GM23248 (cell line): Measurements from ENCODE around the gene JAK3. TPM values are rescaled to one million over a fixed set of nuclear protein-coding genes. Genes with fewer than 3 reads are reported as not detected.

Source experiments
- DNase-seq: peaks from one replicate; pipeline ENCODE4 v3.0.0-alpha.2; 2015
- H2AFZ ChIP-seq: fragments of 200-600 bp; sonication (generic); 2 replicates; pipeline ENCODE4 v1.6.1; 2016; ENCODE audit warnings: antibody characterized with exemption
- H3F3A ChIP-seq: fragments of 200-600 bp; sonication (generic); 2 replicates; pipeline ENCODE4 v1.6.1; 2016; ENCODE audit warnings: mild to moderate bottlenecking, antibody characterized with exemption, mixed run types; ENCODE audit not compliant: insufficient read depth
- H3K27ac ChIP-seq: fragments of 200-600 bp; sonication (generic); 2 replicates; pipeline ENCODE4 v1.5.1; 2016; ENCODE audit warnings: mild to moderate bottlenecking
- H3K27me3 ChIP-seq: fragments of 200-600 bp; sonication (generic); replicated peaks from 2 replicates; pipeline ENCODE4 v1.6.1; 2016; ENCODE audit warnings: mild to moderate bottlenecking; ENCODE audit not compliant: insufficient read depth
- H3K36me3 ChIP-seq: fragments of 200-600 bp; sonication (generic); 2 replicates; pipeline ENCODE4 v1.6.1; 2016; ENCODE audit warnings: low read depth, mild to moderate bottlenecking
- H3K4me1 ChIP-seq: fragments of 200-600 bp; sonication (generic); 2 replicates; pipeline ENCODE4 v1.6.1; 2016; ENCODE audit warnings: mild to moderate bottlenecking; ENCODE audit not compliant: insufficient read depth
- H3K4me2 ChIP-seq: fragments of 200-600 bp; sonication (generic); one replicate; pipeline ENCODE4 v1.6.1; 2016; ENCODE audit warnings: mild to moderate bottlenecking; ENCODE audit not compliant: unreplicated experiment
- H3K4me3 ChIP-seq: fragments of 200-600 bp; sonication (generic); 2 replicates; pipeline ENCODE4 v1.5.1; 2016; ENCODE audit warnings: mild to moderate bottlenecking
- H3K79me2 ChIP-seq: fragments of 200-600 bp; sonication (generic); 2 replicates; pipeline ENCODE4 v1.6.1; 2016; ENCODE audit warnings: mild to moderate bottlenecking; ENCODE audit not compliant: insufficient read depth
- H3K9ac ChIP-seq: fragments of 200-600 bp; sonication (generic); 2 replicates; pipeline ENCODE4 v1.6.1; 2016; ENCODE audit warnings: mild to moderate bottlenecking
- H3K9me2 ChIP-seq: fragments of 200-600 bp; sonication (generic); 2 replicates; pipeline ENCODE4 v1.6.1; 2016; ENCODE audit warnings: mixed run types, mild to moderate bottlenecking, moderate library complexity; ENCODE audit not compliant: insufficient read depth
- H3K9me3 ChIP-seq: fragments of 200-600 bp; sonication (generic); one replicate; pipeline ENCODE4 v1.6.1; 2017; ENCODE audit warnings: low read depth
- H4K20me1 ChIP-seq: fragments of 200-600 bp; sonication (generic); 2 replicates; pipeline ENCODE4 v1.6.0; 2016; ENCODE audit not compliant: insufficient read depth
- EZH2 ChIP-seq: fragments of 200-600 bp; sonication (generic); IDR thresholded peaks from 2 replicates; pipeline ENCODE4 v1.6.1; 2018; ENCODE audit warnings: antibody characterized with exemption, mild to moderate bottlenecking; ENCODE audit not compliant: insufficient read depth, poor library complexity, severe bottlenecking
- EZH2phosphoT487 ChIP-seq: fragments of 200-600 bp; sonication (generic); IDR thresholded peaks from 2 replicates; pipeline ENCODE4 v1.6.1; 2018; ENCODE audit warnings: antibody characterized with exemption, moderate library complexity, mild to moderate bottlenecking, low read depth; ENCODE audit not compliant: insufficient read depth
- WGBS, 2 experiments: methylation state at CpG; one replicate each; pipeline ENCODE4 v1.1.6; 2015 to 2017; ENCODE audit warnings: low lambda C conversion rate in 2 of 2, low coverage in 1 of 2; ENCODE audit errors: missing lambda C conversion rate in 2 of 2; 5-methylcytosine and 5-hydroxymethylcytosine counted together
- in situ Hi-C: fragments of 300-500 bp; cut with MboI; formaldehyde crosslinking; loops from 2 replicates; pipeline ENCODE4 v1.15.0; 2020
- polyA plus RNA-seq: library from polyadenylated mRNA; unstranded; fragments of >200 nt; fragmentation: Nextera tagmentation; extraction: Ambion mirVana; gene quantifications from 2 replicates; pipeline ENCODE4 v1.2.1, GENCODE V29; 2016
- total RNA-seq: library from RNA; depleted of rRNA; stranded (reverse); fragments of >200 nt; shearing (Covaris generic); gene quantifications from 2 replicates; pipeline ENCODE4 v1.2.3, GENCODE V29; 2014

The JAK3 gene
- total and polyA plus RNA-seq, 2 experiments from 2014 or later = 5.0 to 5.9 TPM

- in situ Hi-C loops = no loop called here
Measured at GRCh38 chr19:17866964-17867486, 19.2 kb upstream of the JAK3 start.

GRCh38 chr19:17866312-17866963, 18.7 kb upstream of the JAK3 start:
- Histone ChIP-seq H3K27ac (no peak overlapping the region), H3K27me3 (peaks cover 11% of the 10 kb centered on the region; the same call in 1 of the 2 replicates), H3F3A (peaks cover 41% of the 10 kb centered on the region), H3K9me3 (no peaks in the 10 kb centered on the region), H4K20me1 (peaks cover 8% of the 10 kb centered on the region; the same call in 1 of the 2 replicates), H3K9ac (no peak overlapping the region), H3K4me3 (no peak overlapping the region), H3K4me1 (peaks cover 7% of the 10 kb centered on the region; the same call in 1 of the 2 replicates), H3K36me3 (peaks cover 38% of the 10 kb centered on the region; the same call in 1 of the 2 replicates), H2AFZ (no peak overlapping the region), H3K79me2 (peaks cover 19% of the 10 kb centered on the region), H3K9me2 (no peaks in the 10 kb centered on the region), H3K4me2 (no peak overlapping the region)
- in situ Hi-C loops = no loop called here
- TF ChIP-seq EZH2 (no peak), EZH2phosphoT487 (no peak)
- WGBS, 2 experiments = 87 to 88% methylated on average over 6 to 8 of the region's 8 CpGs
- no peak for DNase-seq

More at GRCh38 chr19:17866964-17867486, 19.2 kb upstream of the JAK3 start:
- no peak overlapping the region for H3K9ac ChIP-seq
- H3F3A ChIP-seq = peaks cover 36% of the 10 kb centered on the region
- DNase-seq = no peak
- 0 out of 2 replicates have a peak, but pooled peaks cover 3% of the 10 kb centered on the region for H4K20me1 ChIP-seq
- H3K27ac ChIP-seq = no peak overlapping the region
- H3K4me3 ChIP-seq = no peak overlapping the region
- H3K4me2 ChIP-seq = no peak overlapping the region
- H3K9me2 ChIP-seq = no peaks in the 10 kb centered on the region
- peaks cover 32% of the 10 kb centered on the region; the same call in 1 of the 2 replicates for H3K36me3 ChIP-seq
- H3K79me2 ChIP-seq = peaks cover 13% of the 10 kb centered on the region
- H2AFZ ChIP-seq = no peak overlapping the region
- H3K27me3 ChIP-seq = peaks cover 16% of the 10 kb centered on the region; the same call in 1 of the 2 replicates
- 71 to 81% methylated on average over 11 of the region's 11 CpGs for WGBS, 2 experiments
- peaks cover under 1% of the 10 kb centered on the region; the same call in 1 of the 2 replicates for H3K4me1 ChIP-seq
- no peaks in the 10 kb centered on the region for H3K9me3 ChIP-seq
- no peak for TF ChIP-seq EZH2
- no peak for TF ChIP-seq EZH2phosphoT487

GRCh38 chr19:17865364-17866311, 17.9 kb upstream of the JAK3 start:
- no peaks in the 10 kb centered on the region for H3K9me3 ChIP-seq
- no peak overlapping the region for H3K4me2 ChIP-seq
- in situ Hi-C loops = no loop called here
- H3K36me3 ChIP-seq = peaks cover 41% of the 10 kb centered on the region; the same call in 1 of the 2 replicates
- H3K9me2 ChIP-seq = no peaks in the 10 kb centered on the region
- TF ChIP-seq EZH2 (no peak), EZH2phosphoT487 (no peak)
- H3K79me2 ChIP-seq = peaks cover 27% of the 10 kb centered on the region
- H3F3A ChIP-seq = peaks cover 41% of the 10 kb centered on the region
- no peak overlapping the region for H2AFZ ChIP-seq
- peaks cover 11% of the 10 kb centered on the region; the same call in 1 of the 2 replicates for H3K4me1 ChIP-seq
- peak; percentile 36 for DNase-seq
- 71 to 75% methylated on average over 12 to 13 of the region's 13 CpGs for WGBS, 2 experiments
- no peak overlapping the region for H3K4me3 ChIP-seq
- peaks cover 11% of the 10 kb centered on the region; the same call in 1 of the 2 replicates for H4K20me1 ChIP-seq
- no peak overlapping the region for H3K27ac ChIP-seq
- no peak overlapping the region for H3K9ac ChIP-seq
- H3K27me3 ChIP-seq = peaks cover 3% of the 10 kb centered on the region; the same call in 1 of the 2 replicates

GRCh38 chr19:17863520-17864182, 15.9 kb upstream of the JAK3 start:
- H3K9me2 ChIP-seq = no peaks in the 10 kb centered on the region
- H3K79me2 ChIP-seq = peaks cover 37% of the 10 kb centered on the region
- peaks cover 11% of the 10 kb centered on the region; the same call in 1 of the 2 replicates for H4K20me1 ChIP-seq
- H3K4me3 ChIP-seq = no peak overlapping the region
- DNase-seq = no peak
- H3K27me3 ChIP-seq = no peaks in the 10 kb centered on the region
- peaks cover 14% of the 10 kb centered on the region; the same call in 1 of the 2 replicates for H3K4me1 ChIP-seq
- H3K27ac ChIP-seq = 0 out of 2 replicates have a peak overlapping the region, but pooled peaks have one; percentile 15
- 74 to 76% methylated on average over 8 of the region's 8 CpGs for WGBS, 2 experiments
- H2AFZ ChIP-seq = no peak overlapping the region
- peaks cover 41% of the 10 kb centered on the region; the same call in 1 of the 2 replicates for H3K36me3 ChIP-seq
- H3K4me2 ChIP-seq = no peak overlapping the region
- no peak for TF ChIP-seq EZH2
- no peak for TF ChIP-seq EZH2phosphoT487
- peaks cover 41% of the 10 kb centered on the region for H3F3A ChIP-seq
- in situ Hi-C loops = no loop called here
- H3K9ac ChIP-seq = no peak overlapping the region
- H3K9me3 ChIP-seq = no peaks in the 10 kb centered on the region
